HepG2 (cell line): Measurements from ENCODE around the gene DQX1. TPM values are rescaled to one million over a fixed set of nuclear protein-coding genes. Genes with fewer than 3 reads are reported as not detected.

Experiments used
- AKAP8 ChIP-seq: sonication (generic); formaldehyde crosslinking; IDR thresholded peaks from 2 replicates; pipeline ENCODE4 v1.5.1; 2020; ENCODE audit warnings: mild to moderate bottlenecking, missing genetic modification reagents
- ARID2 ChIP-seq: sonication (generic); formaldehyde crosslinking; IDR thresholded peaks from 2 replicates; pipeline ENCODE4 v1.8.1; 2022; ENCODE audit warnings: mild to moderate bottlenecking, missing genetic modification reagents, borderline replicate concordance
- GABPA ChIP-seq, 2 experiments: IDR thresholded peaks; 2 replicates each; pipeline ENCODE4 v1.6.1; 2011 to 2016; ENCODE audit warnings: low read depth in 2 of 2, low read length in 1 of 2, missing biosample characterization in 1 of 2, missing genetic modification characterization in 1 of 2
- HOXA3 ChIP-seq: sonication (generic); formaldehyde crosslinking; IDR thresholded peaks from 2 replicates; pipeline ENCODE4 v1.5.0; 2020; ENCODE audit warnings: missing genetic modification reagents
- HOXA9 ChIP-seq: sonication (generic); formaldehyde crosslinking; IDR thresholded peaks from 2 replicates; pipeline ENCODE4 v1.8.1; 2022; ENCODE audit warnings: missing genetic modification reagents, mild to moderate bottlenecking, moderate library complexity, borderline replicate concordance
- MAF1 ChIP-seq: sonication (generic); formaldehyde crosslinking; IDR thresholded peaks from 2 replicates; pipeline ENCODE4 v1.5.0; 2020; ENCODE audit warnings: missing genetic modification reagents, borderline replicate concordance
- MED1 ChIP-seq: sonication (generic); formaldehyde crosslinking; IDR thresholded peaks from 2 replicates; pipeline ENCODE4 v1.4.0; 2020; ENCODE audit warnings: missing genetic modification reagents
- PRMT3 ChIP-seq: sonication (generic); formaldehyde crosslinking; IDR thresholded peaks from 2 replicates; pipeline ENCODE4 v1.8.1; 2022; ENCODE audit warnings: low read depth, mild to moderate bottlenecking, moderate library complexity, missing genetic modification reagents, borderline replicate concordance
- TEF ChIP-seq: sonication (generic); formaldehyde crosslinking; IDR thresholded peaks from 2 replicates; pipeline ENCODE4 v1.5.0; 2020; ENCODE audit warnings: missing genetic modification reagents
- ZMYM4 ChIP-seq: sonication (generic); formaldehyde crosslinking; IDR thresholded peaks from 2 replicates; pipeline ENCODE4 v1.8.1; 2023; ENCODE audit warnings: mild to moderate bottlenecking, missing genetic modification reagents
- ZNF383 ChIP-seq: sonication (generic); formaldehyde crosslinking; IDR thresholded peaks from 2 replicates; pipeline ENCODE4 v1.4.0; 2020; ENCODE audit warnings: missing genetic modification reagents, mild to moderate bottlenecking, borderline replicate concordance
- ZNF564 ChIP-seq: sonication (generic); formaldehyde crosslinking; IDR thresholded peaks from 2 replicates; pipeline ENCODE4 v1.8.1; 2023; ENCODE audit warnings: mild to moderate bottlenecking, missing genetic modification reagents
- ZNF576 ChIP-seq: sonication (generic); formaldehyde crosslinking; IDR thresholded peaks from 2 replicates; pipeline ENCODE4 v1.4.0; 2020; ENCODE audit warnings: mild to moderate bottlenecking, missing genetic modification reagents
- ZNF616 ChIP-seq: sonication (generic); formaldehyde crosslinking; IDR thresholded peaks from 2 replicates; pipeline ENCODE4 v1.5.0; 2020; ENCODE audit warnings: low read depth, mild to moderate bottlenecking, missing genetic modification reagents
- ZNF674 ChIP-seq: sonication (generic); formaldehyde crosslinking; IDR thresholded peaks from 2 replicates; pipeline ENCODE4 v1.5.0; 2020; ENCODE audit warnings: low read depth, mild to moderate bottlenecking, missing genetic modification reagents
- ZNF768 ChIP-seq: sonication (generic); formaldehyde crosslinking; IDR thresholded peaks from 2 replicates; pipeline ENCODE4 v1.4.0; 2020; ENCODE audit warnings: missing genetic modification reagents
- polyA plus RNA-seq, 8 experiments: library from polyadenylated mRNA; depleted of rRNA in 3 of 8; stranded (reverse) in 7 of 8; unstranded in 1 of 8; fragments of >200 nt; fragmentation: Illumina TruSeq in 4 of 8; extraction: Trizol in 4 of 8; gene quantifications; 2 replicates each; pipeline versions ENCODE4 v1.2.1 to v1.2.3, GENCODE V29; 2011 to 2016; ENCODE audit warnings: low read depth in 4 of 8, missing spikeins in 1 of 8, mixed read lengths in 1 of 8; ENCODE audit not compliant: insufficient read depth in 1 of 8
- total RNA-seq, 5 experiments: library from RNA; depleted of rRNA; stranded (reverse); fragments of >200 nt; fragmentation: Illumina TruSeq; extraction: Trizol; gene quantifications; 2 replicates each; pipeline ENCODE4 v1.2.3, GENCODE V29; 2016; ENCODE audit warnings: low read depth in 1 of 5
- TF ChIP-seq, protein P1 (sequence below): sonication (generic); formaldehyde crosslinking; IDR thresholded peaks from 2 replicates; pipeline ENCODE4 v1.8.0; 2022; ENCODE audit warnings: mild to moderate bottlenecking, missing genetic modification reagents, moderate library complexity

The DQX1 gene
- total and polyA plus RNA-seq, 2 of the 13 experiments (the other 11 are each of a cell fraction or from before 2014, with no cell fraction given), result 27.6 to 89.8 TPM

DNA sequence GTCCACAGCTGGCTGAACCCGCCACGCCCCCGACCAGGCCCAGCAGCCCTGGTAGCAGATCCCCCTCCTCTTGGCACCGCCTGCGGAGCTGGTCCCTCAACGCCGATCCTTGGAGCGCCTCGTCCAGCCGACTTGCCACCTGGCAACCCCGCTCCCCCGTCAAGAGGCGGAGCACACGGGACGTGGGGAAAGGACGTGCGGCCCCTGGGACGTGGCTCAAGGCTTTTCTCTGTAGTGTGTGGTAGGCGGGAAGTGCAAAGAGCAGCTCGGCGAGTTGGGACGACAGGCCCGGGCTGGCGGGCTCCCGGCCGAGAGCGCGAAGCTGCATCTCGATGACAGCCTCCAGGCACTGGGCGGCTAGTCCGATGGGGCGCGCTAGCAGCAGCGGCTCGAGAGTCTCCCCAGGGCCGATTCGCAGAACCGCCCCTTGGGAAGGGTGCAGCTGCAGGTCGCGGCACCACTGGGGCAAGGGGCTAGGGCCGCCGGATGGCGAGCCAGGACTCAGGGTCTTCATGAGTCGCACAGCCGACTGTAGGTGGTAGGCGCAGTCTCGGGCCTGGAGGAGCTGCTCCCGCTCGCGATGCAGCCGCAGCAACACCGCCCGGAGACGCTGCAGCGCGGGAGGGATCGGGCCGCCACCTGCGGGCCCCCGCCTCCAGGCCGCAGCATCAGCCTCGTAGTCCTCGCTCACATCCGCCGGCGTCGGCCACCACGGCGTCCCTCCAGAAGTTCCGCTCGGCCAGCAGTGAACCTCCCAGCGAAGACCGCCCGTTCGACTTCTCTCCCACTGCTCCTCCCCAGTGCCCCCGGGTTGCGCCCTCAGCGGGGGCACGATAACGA is 43.9 kb downstream of the DQX1 start (continued):
- peak; percentile 93 for TF ChIP-seq ZNF576 (CRISPR knock-in tag)
- TF ChIP-seq ZNF768, result peak; percentile 57; the same call in 1 of the 2 replicates
- peak; percentile 67; the same call in 1 of the 2 replicates for TF ChIP-seq ZNF383 (CRISPR knock-in tag)
- TF ChIP-seq, protein P1, sequence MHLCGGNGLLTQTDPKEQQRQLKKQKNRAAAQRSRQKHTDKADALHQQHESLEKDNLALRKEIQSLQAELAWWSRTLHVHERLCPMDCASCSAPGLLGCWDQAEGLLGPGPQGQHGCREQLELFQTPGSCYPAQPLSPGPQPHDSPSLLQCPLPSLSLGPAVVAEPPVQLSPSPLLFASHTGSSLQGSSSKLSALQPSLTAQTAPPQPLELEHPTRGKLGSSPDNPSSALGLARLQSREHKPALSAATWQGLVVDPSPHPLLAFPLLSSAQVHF (CRISPR knock-in tag), result 0 out of 2 replicates have a peak, but pooled peaks have one; percentile 55
- no peak for TF ChIP-seq PRMT3 (CRISPR knock-in tag)
- TF ChIP-seq ZNF564, result peak; percentile 83; the same call in 1 of the 2 replicates
- TF ChIP-seq ZNF616 (CRISPR knock-in tag), result peak; percentile 53; the same call in 1 of the 2 replicates
- TF ChIP-seq GABPA (IDR thresholded peaks at IDR 0.05; ENCODE audit: low read depth, low read length), result no peak
- TF ChIP-seq GABPA (CRISPR knock-in tag; IDR thresholded peaks at IDR 0.05; ENCODE audit: low read depth), result 0 out of 2 replicates have a peak, but pooled peaks have one; percentile 34
- TF ChIP-seq ARID2, result peak; percentile 81; the same call in 1 of the 2 replicates
- TF ChIP-seq ZNF674, result 0 out of 2 replicates have a peak, but pooled peaks have one; percentile 86
- TF ChIP-seq HOXA3 (CRISPR knock-in tag), result peak; percentile 84
- TF ChIP-seq AKAP8, result peak; percentile 18; the same call in 1 of the 2 replicates
- 0 out of 2 replicates have a peak, but pooled peaks have one; percentile 61 for TF ChIP-seq TEF (CRISPR knock-in tag)
- peak; percentile 73 for TF ChIP-seq HOXA9 (CRISPR knock-in tag)
- peak; percentile 22; the same call in 1 of the 2 replicates for TF ChIP-seq MAF1 (CRISPR knock-in tag)
- no peak for TF ChIP-seq ZMYM4 (CRISPR knock-in tag)
- 0 out of 2 replicates have a peak, but pooled peaks have one; percentile 40 for TF ChIP-seq MED1 (CRISPR knock-in tag)
